GM18499 (cell line): ENCODE data around the gene PRRG2.

Experiments
- ATAC-seq: cut with Tn5 transposase; IDR thresholded peaks from one replicate; pipeline ENCODE4 v1.9.1; 2021; ENCODE audit warnings: moderate number of reproducible peaks; ENCODE audit not compliant: insufficient read depth, unreplicated experiment

Gene PRRG2

GRCh38 chr19:49636233-49636932 is 55.3 kb downstream of the PRRG2 start:
- ATAC-seq = no peak

- no peak for ATAC-seq
Measured at GRCh38 chr19:49637821-49638738, 57.0 kb downstream of the PRRG2 start.

- no peak for ATAC-seq
Measured at GRCh38 chr19:49639401-49640112, 58.4 kb downstream of the PRRG2 start.

GRCh38 chr19:49640113-49640898 is 59.2 kb downstream of the PRRG2 start, which contains the start of gene RRAS:
Gene RRAS (minus strand): TSS chr19:49640143. CDS start chr19:49640098, 45 bp downstream.
- ATAC-seq = peak; percentile 46
